Gastroesophageal sphincter (tissue), 3 donors: Measurements from ENCODE around the gene CDKN2AIPNL.

Source experiments
- EP300 ChIP-seq: sonication (generic); formaldehyde crosslinking; IDR thresholded peaks from one replicate; pipeline ENCODE4 v1.6.1; 2017; ENCODE audit warnings: antibody characterized with exemption, mild to moderate bottlenecking
- TF ChIP-seq, protein P1 (sequence below), 4 experiments: fragments of 200-600 bp in 2 of 4; fragments of 450-650 bp in 2 of 4; sonication (generic) in 1 of 4; IDR thresholded peaks; one replicate each; pipeline ENCODE4 v1.5.1; 2017 to 2019; ENCODE audit warnings: antibody characterized with exemption in 4 of 4, mild to moderate bottlenecking in 2 of 4, moderate library complexity in 2 of 4

- TF ChIP-seq, protein P1, sequence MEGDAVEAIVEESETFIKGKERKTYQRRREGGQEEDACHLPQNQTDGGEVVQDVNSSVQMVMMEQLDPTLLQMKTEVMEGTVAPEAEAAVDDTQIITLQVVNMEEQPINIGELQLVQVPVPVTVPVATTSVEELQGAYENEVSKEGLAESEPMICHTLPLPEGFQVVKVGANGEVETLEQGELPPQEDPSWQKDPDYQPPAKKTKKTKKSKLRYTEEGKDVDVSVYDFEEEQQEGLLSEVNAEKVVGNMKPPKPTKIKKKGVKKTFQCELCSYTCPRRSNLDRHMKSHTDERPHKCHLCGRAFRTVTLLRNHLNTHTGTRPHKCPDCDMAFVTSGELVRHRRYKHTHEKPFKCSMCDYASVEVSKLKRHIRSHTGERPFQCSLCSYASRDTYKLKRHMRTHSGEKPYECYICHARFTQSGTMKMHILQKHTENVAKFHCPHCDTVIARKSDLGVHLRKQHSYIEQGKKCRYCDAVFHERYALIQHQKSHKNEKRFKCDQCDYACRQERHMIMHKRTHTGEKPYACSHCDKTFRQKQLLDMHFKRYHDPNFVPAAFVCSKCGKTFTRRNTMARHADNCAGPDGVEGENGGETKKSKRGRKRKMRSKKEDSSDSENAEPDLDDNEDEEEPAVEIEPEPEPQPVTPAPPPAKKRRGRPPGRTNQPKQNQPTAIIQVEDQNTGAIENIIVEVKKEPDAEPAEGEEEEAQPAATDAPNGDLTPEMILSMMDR (IDR thresholded peaks at IDR 0.05), result no peak
- TF ChIP-seq EP300, result no peak
Measured at GRCh38 chr5:134396274-134396673, 15.4 kb downstream of the CDKN2AIPNL start.
